Mononuclear cell (primary cell): ENCODE results near the gene OLFM2. TPM values are rescaled to one million over a fixed set of nuclear protein-coding genes. Genes with fewer than 3 reads are reported as not detected.

Experiments used
- H3K27me3 ChIP-seq: 2 replicates; pipeline ENCODE4 v1.6.0; 2011; ENCODE audit warnings: low read length, control low read depth; ENCODE audit not compliant: insufficient read depth
- H3K4me1 ChIP-seq: 2 replicates; pipeline ENCODE4 v1.5.1; 2011; ENCODE audit warnings: mild to moderate bottlenecking, low read length, control low read depth; ENCODE audit not compliant: insufficient read depth
- H3K4me3 ChIP-seq: 2 replicates; pipeline ENCODE4 v1.5.1; 2011; ENCODE audit warnings: mild to moderate bottlenecking, low read length, moderate library complexity
- H3K9me3 ChIP-seq: 2 replicates; pipeline ENCODE4 v1.5.1; 2011; ENCODE audit warnings: low read depth, mild to moderate bottlenecking, control low read depth, low read length
- total RNA-seq: library from RNA; depleted of rRNA; stranded (reverse); fragments of >200 nt; gene quantifications from one replicate; pipeline ENCODE4 v1.2.3, GENCODE V29; 2012

The OLFM2 gene
- total RNA-seq, 1 donor: 1.3 TPM

GRCh38 chr19:9901642-9902041 is 34.7 kb downstream of the OLFM2 start:
- no peaks in the 10 kb centered on the region for H3K4me1 ChIP-seq
- H3K9me3 ChIP-seq: no peaks in the 10 kb centered on the region
- H3K27me3 ChIP-seq: no peaks in the 10 kb centered on the region
- no peak overlapping the region for H3K4me3 ChIP-seq

DNA sequence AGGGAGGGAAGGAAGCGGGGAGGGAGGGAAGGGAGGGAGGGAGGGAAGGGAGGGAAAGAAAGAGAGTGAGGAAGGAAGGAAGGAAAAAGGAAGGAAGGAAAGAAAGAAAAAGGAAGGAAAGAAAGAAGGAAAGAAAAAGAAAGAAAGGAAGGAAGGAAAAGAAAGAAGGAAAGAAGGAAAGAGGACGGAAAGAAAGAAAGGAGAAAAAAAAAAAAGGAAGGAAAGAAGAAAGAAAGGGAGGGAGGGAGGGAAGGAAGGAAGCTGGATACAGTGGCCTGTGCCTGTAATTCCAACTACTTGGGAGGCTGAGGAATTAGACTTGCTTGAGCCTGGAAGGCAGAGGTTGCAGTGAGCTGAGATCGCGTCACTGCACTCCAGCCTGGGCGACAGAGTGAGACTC is 35.3 kb downstream of the OLFM2 start:
- Histone ChIP-seq H3K4me3 (no peak overlapping the region), H3K9me3 (no peaks in the 10 kb centered on the region)

DNA sequence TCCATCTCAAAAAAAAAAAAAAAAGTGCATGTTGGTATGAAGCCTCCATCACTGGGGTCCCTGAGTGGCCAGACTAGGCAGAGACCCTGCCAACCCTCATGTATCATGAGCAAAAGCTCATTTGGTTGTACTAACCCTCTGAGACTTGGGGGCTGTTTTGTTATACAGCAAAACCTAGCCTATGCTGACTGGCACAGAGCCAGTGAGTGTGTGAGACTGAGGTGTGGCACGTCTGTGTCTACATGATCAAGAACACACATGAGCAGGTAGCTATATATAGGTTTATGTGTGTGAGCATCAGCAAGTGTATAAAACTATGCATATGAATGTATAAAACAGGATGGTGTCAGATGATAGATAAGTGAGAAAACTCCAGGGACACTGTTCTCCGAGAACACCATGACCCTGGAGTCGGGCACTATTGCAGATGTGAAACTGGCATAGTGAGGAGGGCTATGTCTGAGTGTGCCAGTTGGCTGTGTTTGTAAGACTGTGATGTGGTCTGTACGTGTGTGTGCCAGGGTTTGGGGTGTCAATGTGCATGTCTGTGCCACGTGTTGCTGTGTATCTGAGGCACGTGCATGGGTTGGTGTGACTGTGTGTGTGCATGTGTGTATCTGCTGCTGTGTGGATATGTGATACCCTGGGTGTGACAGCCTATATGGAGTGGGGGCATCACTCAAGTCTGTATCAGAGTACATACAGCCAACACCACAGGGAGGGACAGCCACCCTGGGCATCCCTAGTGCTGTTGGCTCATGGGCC is 44.5 kb downstream of the OLFM2 start:
- Histone ChIP-seq H3K4me1 (no peaks in the 10 kb centered on the region), H3K27me3 (no peaks in the 10 kb centered on the region), H3K9me3 (no peaks in the 10 kb centered on the region), H3K4me3 (no peak overlapping the region)

More for the DNA sequence above, 35.3 kb downstream of the OLFM2 start:
- Histone ChIP-seq H3K27me3 (no peaks in the 10 kb centered on the region), H3K4me1 (no peaks in the 10 kb centered on the region)

GRCh38 chr19:9885077-9885552 is 51.2 kb downstream of the OLFM2 start:
- no peaks in the 10 kb centered on the region for H3K4me1 ChIP-seq
- H3K4me3 ChIP-seq: no peak overlapping the region
- H3K9me3 ChIP-seq: no peaks in the 10 kb centered on the region
- H3K27me3 ChIP-seq: no peaks in the 10 kb centered on the region

- H3K4me1 ChIP-seq: no peaks in the 10 kb centered on the region
- H3K9me3 ChIP-seq: no peaks in the 10 kb centered on the region
- H3K4me3 ChIP-seq: no peak overlapping the region
- H3K27me3 ChIP-seq: no peaks in the 10 kb centered on the region
Observed at GRCh38 chr19:9883764-9884163, 52.6 kb downstream of the OLFM2 start.

GRCh38 chr19:9883231-9883758 is 53.0 kb downstream of the OLFM2 start:
- H3K4me1 ChIP-seq: no peaks in the 10 kb centered on the region
- no peaks in the 10 kb centered on the region for H3K27me3 ChIP-seq
- no peak overlapping the region for H3K4me3 ChIP-seq
- no peaks in the 10 kb centered on the region for H3K9me3 ChIP-seq

- Histone ChIP-seq H3K4me1 (no peaks in the 10 kb centered on the region), H3K27me3 (no peaks in the 10 kb centered on the region), H3K4me3 (no peak overlapping the region), H3K9me3 (no peaks in the 10 kb centered on the region)
Observed at GRCh38 chr19:9881720-9882119, 54.6 kb downstream of the OLFM2 start.

DNA sequence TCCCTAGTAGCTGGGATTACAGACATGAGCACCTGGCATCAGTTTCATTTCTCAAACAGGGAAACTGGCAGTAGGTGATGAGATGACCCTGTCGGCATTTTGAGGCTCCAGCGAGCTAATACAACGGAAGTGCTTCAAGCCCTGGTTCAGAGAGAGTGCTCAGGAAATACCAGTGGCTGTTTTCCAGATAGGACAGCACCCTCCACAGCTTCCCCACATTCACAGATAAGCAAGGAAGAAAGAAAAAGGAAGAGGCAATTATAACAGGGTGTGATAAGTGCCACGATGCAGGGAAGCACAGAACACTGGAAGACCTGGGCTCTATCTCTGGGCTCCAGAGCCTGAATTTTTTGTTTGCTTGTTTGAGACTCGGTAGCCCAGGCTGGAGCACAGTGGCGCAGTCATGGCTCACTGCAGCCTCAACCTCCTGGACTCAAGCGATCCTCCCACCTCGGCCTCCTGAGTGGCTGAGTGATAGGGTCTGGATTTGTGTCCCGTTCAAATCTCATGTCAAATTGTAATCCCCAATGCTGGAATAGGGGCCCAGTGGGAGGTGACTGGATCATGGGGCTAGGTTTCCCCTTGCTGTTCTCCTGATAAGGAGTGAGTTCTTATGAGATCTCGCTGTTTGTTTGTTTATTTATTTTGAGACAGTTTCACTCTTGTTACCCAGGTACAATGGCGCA is 57.7 kb downstream of the OLFM2 start:
- H3K27me3 ChIP-seq: no peaks in the 10 kb centered on the region
- H3K4me1 ChIP-seq: no peaks in the 10 kb centered on the region
- H3K4me3 ChIP-seq: no peak overlapping the region
- no peaks in the 10 kb centered on the region for H3K9me3 ChIP-seq

GRCh38 chr19:9877780-9878510 is 58.4 kb downstream of the OLFM2 start:
- Histone ChIP-seq H3K9me3 (no peaks in the 10 kb centered on the region), H3K27me3 (no peaks in the 10 kb centered on the region), H3K4me1 (no peaks in the 10 kb centered on the region)

DNA sequence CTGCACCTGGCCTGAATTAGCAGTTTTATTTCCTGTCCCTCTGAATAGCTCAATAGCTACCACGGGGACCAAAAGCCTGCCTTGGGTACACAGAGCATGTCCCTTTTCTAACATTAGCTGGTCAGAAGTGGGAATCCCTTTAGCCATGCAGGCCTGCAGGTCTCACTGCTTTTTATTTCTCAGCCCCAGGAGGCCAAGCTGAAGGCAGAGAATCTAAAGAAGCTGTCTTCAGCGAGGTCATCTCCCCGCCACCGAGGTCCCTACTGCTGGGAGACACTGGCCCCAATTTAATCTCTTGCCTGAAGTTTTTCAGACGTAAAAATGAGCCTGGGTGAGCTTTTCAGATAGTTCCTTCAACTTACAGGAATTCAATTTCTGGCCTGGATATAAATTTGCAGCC is 60.5 kb downstream of the OLFM2 start:
- H3K9me3 ChIP-seq: no peaks in the 10 kb centered on the region
- no peak overlapping the region for H3K4me3 ChIP-seq
- H3K27me3 ChIP-seq: no peaks in the 10 kb centered on the region
- no peaks in the 10 kb centered on the region for H3K4me1 ChIP-seq

More at GRCh38 chr19:9877780-9878510, 58.4 kb downstream of the OLFM2 start:
- H3K4me3 ChIP-seq: no peak overlapping the region

- H3K27me3 ChIP-seq: no peaks in the 10 kb centered on the region
- no peak overlapping the region for H3K4me3 ChIP-seq
- H3K9me3 ChIP-seq: no peaks in the 10 kb centered on the region
- H3K4me1 ChIP-seq: no peaks in the 10 kb centered on the region
Observed at GRCh38 chr19:9875031-9875627, 61.2 kb downstream of the OLFM2 start.

GRCh38 chr19:9872618-9873242 is 63.6 kb downstream of the OLFM2 start:
- Histone ChIP-seq H3K9me3 (no peaks in the 10 kb centered on the region), H3K4me1 (no peaks in the 10 kb centered on the region), H3K4me3 (no peak overlapping the region), H3K27me3 (no peaks in the 10 kb centered on the region)

DNA sequence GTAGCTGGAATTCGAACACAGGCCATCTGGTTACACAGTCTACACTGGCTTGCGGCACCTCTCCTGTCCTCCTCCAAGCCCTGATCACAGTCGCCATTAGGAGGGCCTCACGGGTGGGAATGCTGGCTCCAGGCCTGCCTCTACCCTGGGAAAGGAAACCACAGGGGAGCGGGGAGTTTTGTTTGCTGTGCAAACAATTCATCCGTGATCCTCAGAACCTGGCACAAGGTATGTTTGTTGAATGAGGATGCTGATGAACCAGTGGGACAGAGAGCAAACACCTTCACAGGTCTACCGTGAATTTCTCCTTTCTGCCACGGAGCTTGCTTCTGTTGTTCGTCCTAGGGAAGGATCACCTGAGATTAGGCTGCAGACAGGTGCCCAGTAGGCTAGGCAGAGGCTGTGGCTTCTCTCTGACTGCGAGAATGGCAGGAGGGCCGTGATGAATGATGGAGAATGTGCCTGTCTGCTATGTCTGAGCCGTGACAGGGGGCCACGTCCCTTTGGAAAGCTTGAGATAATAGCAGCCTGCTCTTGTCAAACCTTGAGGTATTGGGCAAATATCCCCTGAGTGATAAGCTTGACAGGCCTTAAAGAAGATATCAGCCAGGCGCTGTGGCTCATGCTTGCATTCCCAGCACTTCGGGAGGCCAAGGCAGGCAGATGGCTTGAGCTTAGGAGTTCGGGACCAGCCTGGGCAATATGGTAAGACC is 64.5 kb downstream of the OLFM2 start:
- Histone ChIP-seq H3K27me3 (no peaks in the 10 kb centered on the region), H3K4me3 (no peak overlapping the region), H3K4me1 (peaks cover 2% of the 10 kb centered on the region), H3K9me3 (no peaks in the 10 kb centered on the region)
